ENCODE results near the gene CRYBA1.

DNA sequence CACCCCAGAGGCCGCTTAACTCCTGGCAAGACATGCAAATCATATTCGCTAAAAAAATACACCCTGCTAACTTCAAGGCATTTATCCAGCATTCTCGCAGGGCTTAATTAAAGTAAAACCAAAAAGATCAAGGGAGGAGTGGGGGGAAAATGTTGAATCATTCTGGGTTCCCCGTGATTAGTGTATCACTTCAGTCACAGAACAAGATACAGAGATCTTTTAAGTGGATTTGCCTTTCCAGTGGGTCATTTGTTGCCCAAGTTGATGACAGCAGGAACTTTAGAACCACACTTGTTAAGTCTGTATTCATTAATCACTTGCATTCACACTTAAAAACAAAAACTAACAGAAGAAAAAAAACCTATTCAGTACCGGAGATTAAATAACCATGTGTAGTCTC, 17.3 kb downstream of the CRYBA1 start:
- TF ChIP-seq, protein P1, sequence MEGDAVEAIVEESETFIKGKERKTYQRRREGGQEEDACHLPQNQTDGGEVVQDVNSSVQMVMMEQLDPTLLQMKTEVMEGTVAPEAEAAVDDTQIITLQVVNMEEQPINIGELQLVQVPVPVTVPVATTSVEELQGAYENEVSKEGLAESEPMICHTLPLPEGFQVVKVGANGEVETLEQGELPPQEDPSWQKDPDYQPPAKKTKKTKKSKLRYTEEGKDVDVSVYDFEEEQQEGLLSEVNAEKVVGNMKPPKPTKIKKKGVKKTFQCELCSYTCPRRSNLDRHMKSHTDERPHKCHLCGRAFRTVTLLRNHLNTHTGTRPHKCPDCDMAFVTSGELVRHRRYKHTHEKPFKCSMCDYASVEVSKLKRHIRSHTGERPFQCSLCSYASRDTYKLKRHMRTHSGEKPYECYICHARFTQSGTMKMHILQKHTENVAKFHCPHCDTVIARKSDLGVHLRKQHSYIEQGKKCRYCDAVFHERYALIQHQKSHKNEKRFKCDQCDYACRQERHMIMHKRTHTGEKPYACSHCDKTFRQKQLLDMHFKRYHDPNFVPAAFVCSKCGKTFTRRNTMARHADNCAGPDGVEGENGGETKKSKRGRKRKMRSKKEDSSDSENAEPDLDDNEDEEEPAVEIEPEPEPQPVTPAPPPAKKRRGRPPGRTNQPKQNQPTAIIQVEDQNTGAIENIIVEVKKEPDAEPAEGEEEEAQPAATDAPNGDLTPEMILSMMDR (IDR thresholded peaks at IDR 0.05; ENCODE audit: control extremely low read depth in 1 of 3, insufficient read depth in 1 of 3, low read depth in 1 of 3, low read length in 3 of 3), result no peak
- TF ChIP-seq POLR2A (IDR thresholded peaks at IDR 0.05; ENCODE audit: control extremely low read depth in 1 of 2, low read depth in 2 of 2, low read length in 2 of 2) (no peak), RAD21 (IDR thresholded peaks at IDR 0.05 in 1 of 2, conservative IDR thresholded peaks at IDR 0.05 in 1 of 2; ENCODE audit: low read depth in 2 of 2, low read length in 2 of 2) (no peak), GABPA (IDR thresholded peaks at IDR 0.05; ENCODE audit: borderline replicate concordance, insufficient read depth, low read length) (no peak), TCF12 (IDR thresholded peaks at IDR 0.05; ENCODE audit: low read depth, low read length) (no peak), CHD2 (IDR thresholded peaks at IDR 0.05; ENCODE audit: low read length) (no peak), FOSL1 (IDR thresholded peaks at IDR 0.05; ENCODE audit: insufficient read depth, low read depth, low read length) (no peak), POLR2AphosphoS5 (IDR thresholded peaks at IDR 0.05; ENCODE audit: low read depth, low read length) (no peak)
- TF ChIP-seq, protein P2, sequence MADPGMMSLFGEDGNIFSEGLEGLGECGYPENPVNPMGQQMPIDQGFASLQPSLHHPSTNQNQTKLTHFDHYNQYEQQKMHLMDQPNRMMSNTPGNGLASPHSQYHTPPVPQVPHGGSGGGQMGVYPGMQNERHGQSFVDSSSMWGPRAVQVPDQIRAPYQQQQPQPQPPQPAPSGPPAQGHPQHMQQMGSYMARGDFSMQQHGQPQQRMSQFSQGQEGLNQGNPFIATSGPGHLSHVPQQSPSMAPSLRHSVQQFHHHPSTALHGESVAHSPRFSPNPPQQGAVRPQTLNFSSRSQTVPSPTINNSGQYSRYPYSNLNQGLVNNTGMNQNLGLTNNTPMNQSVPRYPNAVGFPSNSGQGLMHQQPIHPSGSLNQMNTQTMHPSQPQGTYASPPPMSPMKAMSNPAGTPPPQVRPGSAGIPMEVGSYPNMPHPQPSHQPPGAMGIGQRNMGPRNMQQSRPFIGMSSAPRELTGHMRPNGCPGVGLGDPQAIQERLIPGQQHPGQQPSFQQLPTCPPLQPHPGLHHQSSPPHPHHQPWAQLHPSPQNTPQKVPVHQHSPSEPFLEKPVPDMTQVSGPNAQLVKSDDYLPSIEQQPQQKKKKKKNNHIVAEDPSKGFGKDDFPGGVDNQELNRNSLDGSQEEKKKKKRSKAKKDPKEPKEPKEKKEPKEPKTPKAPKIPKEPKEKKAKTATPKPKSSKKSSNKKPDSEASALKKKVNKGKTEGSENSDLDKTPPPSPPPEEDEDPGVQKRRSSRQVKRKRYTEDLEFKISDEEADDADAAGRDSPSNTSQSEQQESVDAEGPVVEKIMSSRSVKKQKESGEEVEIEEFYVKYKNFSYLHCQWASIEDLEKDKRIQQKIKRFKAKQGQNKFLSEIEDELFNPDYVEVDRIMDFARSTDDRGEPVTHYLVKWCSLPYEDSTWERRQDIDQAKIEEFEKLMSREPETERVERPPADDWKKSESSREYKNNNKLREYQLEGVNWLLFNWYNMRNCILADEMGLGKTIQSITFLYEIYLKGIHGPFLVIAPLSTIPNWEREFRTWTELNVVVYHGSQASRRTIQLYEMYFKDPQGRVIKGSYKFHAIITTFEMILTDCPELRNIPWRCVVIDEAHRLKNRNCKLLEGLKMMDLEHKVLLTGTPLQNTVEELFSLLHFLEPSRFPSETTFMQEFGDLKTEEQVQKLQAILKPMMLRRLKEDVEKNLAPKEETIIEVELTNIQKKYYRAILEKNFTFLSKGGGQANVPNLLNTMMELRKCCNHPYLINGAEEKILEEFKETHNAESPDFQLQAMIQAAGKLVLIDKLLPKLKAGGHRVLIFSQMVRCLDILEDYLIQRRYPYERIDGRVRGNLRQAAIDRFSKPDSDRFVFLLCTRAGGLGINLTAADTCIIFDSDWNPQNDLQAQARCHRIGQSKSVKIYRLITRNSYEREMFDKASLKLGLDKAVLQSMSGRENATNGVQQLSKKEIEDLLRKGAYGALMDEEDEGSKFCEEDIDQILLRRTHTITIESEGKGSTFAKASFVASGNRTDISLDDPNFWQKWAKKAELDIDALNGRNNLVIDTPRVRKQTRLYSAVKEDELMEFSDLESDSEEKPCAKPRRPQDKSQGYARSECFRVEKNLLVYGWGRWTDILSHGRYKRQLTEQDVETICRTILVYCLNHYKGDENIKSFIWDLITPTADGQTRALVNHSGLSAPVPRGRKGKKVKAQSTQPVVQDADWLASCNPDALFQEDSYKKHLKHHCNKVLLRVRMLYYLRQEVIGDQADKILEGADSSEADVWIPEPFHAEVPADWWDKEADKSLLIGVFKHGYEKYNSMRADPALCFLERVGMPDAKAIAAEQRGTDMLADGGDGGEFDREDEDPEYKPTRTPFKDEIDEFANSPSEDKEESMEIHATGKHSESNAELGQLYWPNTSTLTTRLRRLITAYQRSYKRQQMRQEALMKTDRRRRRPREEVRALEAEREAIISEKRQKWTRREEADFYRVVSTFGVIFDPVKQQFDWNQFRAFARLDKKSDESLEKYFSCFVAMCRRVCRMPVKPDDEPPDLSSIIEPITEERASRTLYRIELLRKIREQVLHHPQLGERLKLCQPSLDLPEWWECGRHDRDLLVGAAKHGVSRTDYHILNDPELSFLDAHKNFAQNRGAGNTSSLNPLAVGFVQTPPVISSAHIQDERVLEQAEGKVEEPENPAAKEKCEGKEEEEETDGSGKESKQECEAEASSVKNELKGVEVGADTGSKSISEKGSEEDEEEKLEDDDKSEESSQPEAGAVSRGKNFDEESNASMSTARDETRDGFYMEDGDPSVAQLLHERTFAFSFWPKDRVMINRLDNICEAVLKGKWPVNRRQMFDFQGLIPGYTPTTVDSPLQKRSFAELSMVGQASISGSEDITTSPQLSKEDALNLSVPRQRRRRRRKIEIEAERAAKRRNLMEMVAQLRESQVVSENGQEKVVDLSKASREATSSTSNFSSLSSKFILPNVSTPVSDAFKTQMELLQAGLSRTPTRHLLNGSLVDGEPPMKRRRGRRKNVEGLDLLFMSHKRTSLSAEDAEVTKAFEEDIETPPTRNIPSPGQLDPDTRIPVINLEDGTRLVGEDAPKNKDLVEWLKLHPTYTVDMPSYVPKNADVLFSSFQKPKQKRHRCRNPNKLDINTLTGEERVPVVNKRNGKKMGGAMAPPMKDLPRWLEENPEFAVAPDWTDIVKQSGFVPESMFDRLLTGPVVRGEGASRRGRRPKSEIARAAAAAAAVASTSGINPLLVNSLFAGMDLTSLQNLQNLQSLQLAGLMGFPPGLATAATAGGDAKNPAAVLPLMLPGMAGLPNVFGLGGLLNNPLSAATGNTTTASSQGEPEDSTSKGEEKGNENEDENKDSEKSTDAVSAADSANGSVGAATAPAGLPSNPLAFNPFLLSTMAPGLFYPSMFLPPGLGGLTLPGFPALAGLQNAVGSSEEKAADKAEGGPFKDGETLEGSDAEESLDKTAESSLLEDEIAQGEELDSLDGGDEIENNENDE (IDR thresholded peaks at IDR 0.05; ENCODE audit: insufficient replicate concordance, low read length), result no peak
- TF ChIP-seq, protein P3, sequence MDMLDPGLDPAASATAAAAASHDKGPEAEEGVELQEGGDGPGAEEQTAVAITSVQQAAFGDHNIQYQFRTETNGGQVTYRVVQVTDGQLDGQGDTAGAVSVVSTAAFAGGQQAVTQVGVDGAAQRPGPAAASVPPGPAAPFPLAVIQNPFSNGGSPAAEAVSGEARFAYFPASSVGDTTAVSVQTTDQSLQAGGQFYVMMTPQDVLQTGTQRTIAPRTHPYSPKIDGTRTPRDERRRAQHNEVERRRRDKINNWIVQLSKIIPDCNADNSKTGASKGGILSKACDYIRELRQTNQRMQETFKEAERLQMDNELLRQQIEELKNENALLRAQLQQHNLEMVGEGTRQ (IDR thresholded peaks at IDR 0.05; ENCODE audit: low read length), result no peak
